B cell (primary cell): ENCODE measurements around the gene GPR135. TPM values are rescaled to one million over a fixed set of nuclear protein-coding genes. Genes with fewer than 3 reads are reported as not detected.

ENCODE experiments used
- ATAC-seq: fragments of 200-7000 bp; cut with Tn5 transposase; one replicate; pipeline ENCODE4 v1.10.0; 2021; ENCODE audit warnings: low read depth, mild to moderate bottlenecking, moderate number of reproducible peaks, moderate library complexity
- CTCF ChIA-PET: fragments of 350-600 bp; sonication (Branson Sonifier 250); formaldehyde crosslinking; loops from one replicate; lab custom pipeline; 2021; ENCODE audit warnings: antibody characterized with exemption, inconsistent platforms; lab: Charles Lee
- POLR2A ChIA-PET: fragments of 350-600 bp; sonication (Branson Sonifier 250); formaldehyde crosslinking; loops from one replicate; lab custom pipeline; 2021; ENCODE audit warnings: antibody characterized with exemption; lab: Charles Lee
- DNase-seq: peaks from one replicate; pipeline ENCODE4 v3.0.0; 2013
- H2AFZ ChIP-seq: 2 replicates; pipeline ENCODE4 v1.6.1; 2012; ENCODE audit warnings: mild to moderate bottlenecking, low read depth, low read length; ENCODE audit not compliant: insufficient read depth, poor library complexity, severe bottlenecking
- H3K27ac ChIP-seq, 2 donors: 1 replicate in 1 of 2; 2 replicates in 1 of 2; pipeline ENCODE4 v1.5.1; 2012 to 2013; ENCODE audit warnings: low read length in 2 of 2, mild to moderate bottlenecking in 2 of 2, moderate library complexity in 1 of 2
- H3K27me3 ChIP-seq, 4 experiments: fragments of 200-600 bp in 1 of 4; sonication (generic) in 1 of 4; replicated peaks in 1 of 4; 1 replicate in 2 of 4; 2 replicates in 2 of 4; pipeline versions ENCODE4 v1.6.1 to v1.7.0; 2013 to 2016; ENCODE audit warnings: low read length in 3 of 4, mild to moderate bottlenecking in 2 of 4, mixed read lengths in 1 of 4, moderate library complexity in 1 of 4; ENCODE audit not compliant: insufficient read depth in 4 of 4, control insufficient read depth in 3 of 4; ENCODE audit errors: control extremely low read depth in 1 of 4
- H3K36me3 ChIP-seq, 2 experiments: replicated peaks in 1 of 2; 1 replicate in 1 of 2; 2 replicates in 1 of 2; pipeline versions ENCODE4 v1.6.1 to v1.7.1; 2013; ENCODE audit warnings: low read length in 1 of 2; ENCODE audit not compliant: insufficient read depth in 2 of 2, control insufficient read depth in 1 of 2; ENCODE audit errors: control extremely low read depth in 1 of 2, extremely low read depth in 1 of 2
- H3K4me1 ChIP-seq, 2 donors: fragments of 200-600 bp in 1 of 2; sonication (generic) in 1 of 2; 1 replicate in 1 of 2; 2 replicates in 1 of 2; pipeline versions ENCODE4 v1.5.1 to v1.6.1; 2013 to 2017; ENCODE audit warnings: low read length in 2 of 2; ENCODE audit not compliant: control insufficient read depth in 2 of 2, insufficient read depth in 2 of 2
- H3K4me2 ChIP-seq: replicated peaks from 2 replicates; pipeline ENCODE3; 2012; ENCODE audit warnings: mild to moderate bottlenecking, low read depth, low read length; ENCODE audit not compliant: poor library complexity, severe bottlenecking
- H3K4me3 ChIP-seq, 5 experiments: fragments of 200-600 bp in 1 of 5; sonication (generic) in 1 of 5; 1 replicate in 3 of 5; 2 replicates in 2 of 5; pipeline versions ENCODE4 v1.5.1 to v1.7.0; 2011 to 2016; ENCODE audit warnings: low read length in 4 of 5, mild to moderate bottlenecking in 4 of 5, low read depth in 2 of 5, control low read depth in 1 of 5, moderate library complexity in 1 of 5; ENCODE audit not compliant: insufficient read depth in 1 of 5; ENCODE audit errors: control extremely low read depth in 1 of 5, extremely low read depth in 1 of 5
- H3K79me2 ChIP-seq: fragments of 200-600 bp; sonication (generic); one replicate; pipeline ENCODE4 v1.6.0; 2016; ENCODE audit warnings: low read length; ENCODE audit not compliant: control insufficient read depth, insufficient read depth
- H3K9ac ChIP-seq: fragments of 200-600 bp; sonication (generic); 2 replicates; pipeline ENCODE4 v1.6.1; 2017; ENCODE audit warnings: mild to moderate bottlenecking, low read length, moderate library complexity
- H3K9me3 ChIP-seq, 3 donors: one replicate each; pipeline versions ENCODE4 v1.6.1 to v1.7.1; 2013; ENCODE audit warnings: low read length in 2 of 3; ENCODE audit not compliant: control insufficient read depth in 2 of 3, insufficient read depth in 1 of 3; ENCODE audit errors: control extremely low read depth in 1 of 3
- H4K20me1 ChIP-seq: 2 replicates; pipeline ENCODE4 v1.6.0; 2012; ENCODE audit warnings: mild to moderate bottlenecking, low read length; ENCODE audit not compliant: insufficient read depth, control insufficient read depth, poor library complexity, severe bottlenecking
- H3K27ac Mint-ChIP-seq: one replicate; pipeline ENCODE4 v1.8.0; 2021; ENCODE audit warnings: mixed read lengths
- H3K27me3 Mint-ChIP-seq: one replicate; pipeline ENCODE4 v1.8.0; 2021; ENCODE audit warnings: mixed read lengths
- H3K4me1 Mint-ChIP-seq: one replicate; pipeline ENCODE4 v1.8.0; 2021; ENCODE audit warnings: mixed read lengths
- H3K4me3 Mint-ChIP-seq: one replicate; pipeline ENCODE4 v1.8.0; 2021; ENCODE audit warnings: mixed read lengths
- H3K9me3 Mint-ChIP-seq: one replicate; pipeline ENCODE4 v1.8.0; 2022; ENCODE audit warnings: mixed read lengths; ENCODE audit not compliant: insufficient read depth
- CTCF ChIP-seq: fragments of 200-600 bp; IDR thresholded peaks from one replicate; pipeline ENCODE4 v1.8.0; 2022; ENCODE audit warnings: antibody characterized with exemption, mild to moderate bottlenecking
- EZH2 ChIP-seq: IDR thresholded peaks from 2 replicates; pipeline ENCODE4 v1.6.1; 2012; ENCODE audit warnings: borderline replicate concordance, low read depth, mild to moderate bottlenecking, moderate library complexity, low read length; ENCODE audit not compliant: insufficient read depth, poor library complexity, severe bottlenecking
- WGBS: methylation state at CpG from one replicate; pipeline ENCODE4 v1.1.5; 2013; ENCODE audit warnings: missing lambda C conversion rate; ENCODE audit not compliant: insufficient coverage; 5-methylcytosine and 5-hydroxymethylcytosine counted together
- intact Hi-C: fragments of 100-400 bp; cut with micrococcal nuclease; formaldehyde crosslinking; loops from one replicate; pipeline ENCODE4 v1.10.0; 2022
- polyA plus RNA-seq: library from polyadenylated mRNA; depleted of rRNA; stranded (reverse); fragments of >200 nt; gene quantifications from 2 replicates; pipeline ENCODE4 v1.2.3, GENCODE V29; 2012
- total RNA-seq, 2 donors: library from RNA; stranded (reverse); fragments of 120-200 nt in 1 of 2; gene quantifications; 1 replicate in 1 of 2; 2 replicates in 1 of 2; pipeline versions ENCODE4 v1.2.3 to v1.2.4, GENCODE V29; 2013 to 2022

GPR135 gene
- total and polyA plus RNA-seq, 2 donors (not counting 1 experiment from before 2014, with no cell fraction given): 1.2 to 4.7 TPM

- H3K27ac ChIP-seq: no peak overlapping the region
- H3K9ac ChIP-seq: no peak overlapping the region
- intact Hi-C loops: no loop called here
- H3K27me3 ChIP-seq: peaks cover 0 to 2% (median 0%) of the 10 kb centered on the region in 4 experiments
- no peak for ATAC-seq
- Mint-ChIP-seq H3K27ac (no peak overlapping the region), H3K4me3 (no peak overlapping the region), H3K9me3 (no peaks in the 10 kb centered on the region), H3K27me3 (peaks cover 4% of the 10 kb centered on the region), H3K4me1 (no peaks in the 10 kb centered on the region)
- CTCF ChIA-PET: interaction anchor here (1.3 to 3.0 kb wide), 2 partner anchors 310 to 672 kb away, joined by 3 to 12 read pairs; no protein-coding TSS in a partner anchor
- no peaks in the 10 kb centered on the region for H3K9me3 ChIP-seq
- no peak overlapping the region for H3K4me2 ChIP-seq
- no peak overlapping the region for H3K4me3 ChIP-seq
- H3K36me3 ChIP-seq: no peaks in the 10 kb centered on the region
- WGBS: 94% methylated on average over 4 of the region's 4 CpGs
- peak; percentile 39 for TF ChIP-seq CTCF
- no peak for TF ChIP-seq EZH2
- H3K4me1 ChIP-seq: no peaks in the 10 kb centered on the region
- no peaks in the 10 kb centered on the region for H4K20me1 ChIP-seq
- POLR2A ChIA-PET: no interaction called here
- DNase-seq: peak; percentile 10
- H2AFZ ChIP-seq: no peak overlapping the region
- H3K79me2 ChIP-seq: no peaks in the 10 kb centered on the region
Observed at GRCh38 chr14:59511916-59512575, 46.9 kb upstream of the GPR135 start.

GRCh38 chr14:59510966-59511365 lies 45.8 kb upstream of the GPR135 start:
- ATAC-seq (no peak), DNase-seq (no peak)
- intact Hi-C loops: no loop called here
- Mint-ChIP-seq H3K4me1 (no peaks in the 10 kb centered on the region), H3K4me3 (no peak overlapping the region), H3K9me3 (no peaks in the 10 kb centered on the region), H3K27ac (no peak overlapping the region), H3K27me3 (peaks cover 4% of the 10 kb centered on the region)
- Histone ChIP-seq H3K27me3 (peaks cover 0 to 2% (median 0%) of the 10 kb centered on the region in 4 experiments), H3K79me2 (no peaks in the 10 kb centered on the region), H3K27ac (no peak overlapping the region), H3K9me3 (no peaks in the 10 kb centered on the region), H3K36me3 (no peaks in the 10 kb centered on the region), H2AFZ (no peak overlapping the region), H3K4me3 (no peak overlapping the region), H3K9ac (no peak overlapping the region), H3K4me2 (no peak overlapping the region), H4K20me1 (no peaks in the 10 kb centered on the region), H3K4me1 (no peaks in the 10 kb centered on the region)
- TF ChIP-seq CTCF (no peak), EZH2 (no peak)
- no CpG with 5 or more reads among the region's 3 CpGs for WGBS
- CTCF ChIA-PET: interaction anchor here (0.5 to 3.0 kb wide), 3 partner anchors 309 to 673 kb away, joined by 3 to 12 read pairs (median 3); no protein-coding TSS in a partner anchor
- POLR2A ChIA-PET: no interaction called here
